Neural progenitor cell (in vitro differentiated cells): ENCODE results near the gene NBPF4.

Experiments used
- EZH2 ChIP-seq: fragments of 200-600 bp; sonication (generic); IDR thresholded peaks from 2 replicates; pipeline ENCODE4 v1.6.1; 2017; ENCODE audit warnings: antibody characterized with exemption, mild to moderate bottlenecking, moderate library complexity
- EZH2phosphoT487 ChIP-seq: fragments of 200-600 bp; sonication (generic); IDR thresholded peaks from 2 replicates; pipeline ENCODE4 v1.6.1; 2017; ENCODE audit warnings: antibody characterized with exemption

DNA sequence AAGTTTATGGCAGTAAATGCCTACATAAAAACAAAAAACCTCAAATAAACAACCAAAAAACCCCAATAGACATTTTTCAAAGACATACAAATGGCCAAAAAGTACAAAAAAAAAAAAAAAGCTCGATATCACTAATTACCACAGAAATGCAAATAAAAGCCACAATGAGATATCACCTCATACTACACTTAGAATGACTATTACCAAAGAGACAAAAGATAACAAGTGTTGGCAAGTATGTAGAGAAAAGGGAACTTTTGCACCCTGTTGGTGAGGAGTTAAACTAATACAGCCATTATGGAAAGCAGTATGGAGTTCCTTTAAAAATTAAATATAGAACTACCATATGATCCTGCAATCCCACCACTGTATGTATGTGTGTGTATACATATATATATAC, 64.9 kb downstream of the NBPF4 start:
- TF ChIP-seq EZH2, result no peak
- no peak for TF ChIP-seq EZH2phosphoT487
